Endodermal cell (in vitro differentiated cells): ENCODE measurements around the gene POU2AF2. TPM values are rescaled to one million over a fixed set of nuclear protein-coding genes. Genes with fewer than 3 reads are reported as not detected.

Source experiments
- DNase-seq: peaks from one replicate; pipeline ENCODE4 v3.0.0-alpha.2; 2017
- H3K27ac ChIP-seq: 2 replicates; pipeline ENCODE4 v1.5.1; 2013; ENCODE audit warnings: mild to moderate bottlenecking, low read depth, low read length, moderate library complexity
- H3K27me3 ChIP-seq: 2 replicates; pipeline ENCODE4 v1.6.1; 2013; ENCODE audit warnings: mild to moderate bottlenecking, low read length, moderate library complexity; ENCODE audit not compliant: insufficient read depth, control insufficient read depth, poor library complexity, severe bottlenecking
- H3K36me3 ChIP-seq: 2 replicates; pipeline ENCODE4 v1.7.0; 2013; ENCODE audit warnings: mild to moderate bottlenecking, low read length, moderate library complexity; ENCODE audit not compliant: control insufficient read depth, insufficient read depth
- H3K4me1 ChIP-seq: one replicate; pipeline ENCODE4 v1.7.0; 2013; ENCODE audit warnings: low read length; ENCODE audit not compliant: control insufficient read depth, insufficient read depth
- H3K4me3 ChIP-seq: 2 replicates; pipeline ENCODE4 v1.5.1; 2013; ENCODE audit warnings: mild to moderate bottlenecking, low read length, moderate library complexity
- H3K9ac ChIP-seq: 2 replicates; pipeline ENCODE4 v1.6.1; 2013; ENCODE audit warnings: mild to moderate bottlenecking, low read length, moderate library complexity; ENCODE audit not compliant: poor library complexity, severe bottlenecking; ENCODE audit errors: extremely low read depth
- H3K9me3 ChIP-seq: 2 replicates; pipeline ENCODE4 v1.6.1; 2013; ENCODE audit warnings: mild to moderate bottlenecking, low read length, moderate library complexity; ENCODE audit not compliant: control insufficient read depth
- H3K27ac Mint-ChIP-seq: 2 replicates; pipeline ENCODE4 v1.8.0; 2020; ENCODE audit warnings: mixed read lengths
- H3K27me3 Mint-ChIP-seq: 2 replicates; pipeline ENCODE4 v1.8.0; 2021; ENCODE audit warnings: mild to moderate bottlenecking, mixed read lengths; ENCODE audit not compliant: insufficient read depth
- H3K36me3 Mint-ChIP-seq: 2 replicates; pipeline ENCODE4 v1.8.0; 2020; ENCODE audit warnings: low read depth, mixed read lengths
- H3K4me1 Mint-ChIP-seq: 2 replicates; pipeline ENCODE4 v1.8.0; 2020; ENCODE audit warnings: mixed read lengths
- H3K4me3 Mint-ChIP-seq: 2 replicates; pipeline ENCODE4 v1.8.0; 2020; ENCODE audit warnings: mild to moderate bottlenecking, moderate library complexity, mixed read lengths
- H3K9me3 Mint-ChIP-seq: 2 replicates; pipeline ENCODE4 v1.8.0; 2020; ENCODE audit warnings: mild to moderate bottlenecking, mixed read lengths
- WGBS, 2 experiments: methylation state at CpG; one replicate each; pipeline versions ENCODE4 v1.1.5 to v1.1.7; 2013; ENCODE audit warnings: missing lambda C conversion rate in 2 of 2, mixed read lengths in 1 of 2; ENCODE audit not compliant: insufficient coverage in 1 of 2, insufficient read length in 1 of 2; 5-methylcytosine and 5-hydroxymethylcytosine counted together
- total RNA-seq, 2 donors: library from RNA; stranded (reverse); fragmentation: NEBNext Ultra II Directional in 1 of 2; extraction: Animal tissue kit (Norgen Biotek cat#: 25700) in 1 of 2; gene quantifications; 2 replicates in 1 of 2; 3 replicates in 1 of 2; pipeline ENCODE4 v1.2.1, GENCODE V29; 2021
- TF ChIP-seq, protein P1 (sequence below): fragments of 200-600 bp; sonication (generic); conservative IDR thresholded peaks from 2 replicates; pipeline ENCODE4 v1.5.0; 2021; ENCODE audit warnings: antibody characterized with exemption, mild to moderate bottlenecking

The POU2AF2 gene
- total RNA-seq, 2 donors from 2014 or later, result not detected

DNA sequence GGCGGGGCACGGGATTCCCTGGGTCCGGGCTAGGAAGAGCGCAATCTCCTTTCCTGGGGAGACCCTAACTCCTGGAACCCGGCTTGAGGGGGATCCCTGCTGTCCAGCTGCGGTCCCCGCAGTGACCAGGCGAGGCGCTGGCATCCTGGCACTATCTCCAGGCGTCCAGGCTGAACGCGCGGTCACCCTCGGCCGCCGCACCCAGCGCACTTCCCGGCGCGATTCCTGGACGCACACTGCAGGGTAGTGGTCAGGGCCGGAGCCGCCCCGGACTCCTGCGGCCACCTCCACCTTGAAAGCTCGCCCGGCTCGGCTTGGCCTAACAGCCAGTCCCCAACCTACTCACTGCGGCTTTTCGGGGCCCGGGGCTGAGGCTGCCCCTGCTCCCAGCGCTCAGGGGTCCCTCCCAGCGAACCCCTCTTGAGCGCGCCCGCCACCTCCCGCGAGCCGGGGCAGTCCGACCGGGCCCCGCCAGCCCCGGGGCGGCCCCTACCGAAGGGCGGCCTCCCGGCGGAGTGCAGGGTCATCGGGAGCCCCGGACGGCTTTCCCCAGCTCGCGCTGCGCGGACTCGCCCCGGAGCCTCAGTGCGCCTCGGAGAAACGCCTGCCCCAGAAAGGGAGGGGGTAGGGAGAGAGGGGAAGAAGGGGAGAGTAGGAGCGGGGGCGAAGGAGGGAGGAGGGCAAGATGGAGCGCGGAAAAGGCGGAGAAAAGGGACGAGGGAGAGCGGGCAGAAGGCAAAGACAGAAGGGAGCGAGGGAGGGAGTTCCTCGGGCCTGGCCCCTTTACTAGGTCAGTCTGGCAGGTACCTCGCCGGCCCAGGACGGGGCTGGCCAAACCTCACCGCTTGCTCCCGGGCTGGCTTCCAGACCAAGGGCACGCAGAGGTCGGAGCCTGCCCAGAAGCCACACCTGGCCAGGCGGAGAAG is 53.8 kb downstream of the POU2AF2 start:
- H3K36me3 Mint-ChIP-seq, result no peaks in the 10 kb centered on the region
- 3 to 8% methylated on average over 33 to 77 of the region's 77 CpGs for WGBS, 2 experiments
- peak; percentile 87 for DNase-seq
- no peaks in the 10 kb centered on the region for H3K4me1 ChIP-seq
- TF ChIP-seq, protein P1, sequence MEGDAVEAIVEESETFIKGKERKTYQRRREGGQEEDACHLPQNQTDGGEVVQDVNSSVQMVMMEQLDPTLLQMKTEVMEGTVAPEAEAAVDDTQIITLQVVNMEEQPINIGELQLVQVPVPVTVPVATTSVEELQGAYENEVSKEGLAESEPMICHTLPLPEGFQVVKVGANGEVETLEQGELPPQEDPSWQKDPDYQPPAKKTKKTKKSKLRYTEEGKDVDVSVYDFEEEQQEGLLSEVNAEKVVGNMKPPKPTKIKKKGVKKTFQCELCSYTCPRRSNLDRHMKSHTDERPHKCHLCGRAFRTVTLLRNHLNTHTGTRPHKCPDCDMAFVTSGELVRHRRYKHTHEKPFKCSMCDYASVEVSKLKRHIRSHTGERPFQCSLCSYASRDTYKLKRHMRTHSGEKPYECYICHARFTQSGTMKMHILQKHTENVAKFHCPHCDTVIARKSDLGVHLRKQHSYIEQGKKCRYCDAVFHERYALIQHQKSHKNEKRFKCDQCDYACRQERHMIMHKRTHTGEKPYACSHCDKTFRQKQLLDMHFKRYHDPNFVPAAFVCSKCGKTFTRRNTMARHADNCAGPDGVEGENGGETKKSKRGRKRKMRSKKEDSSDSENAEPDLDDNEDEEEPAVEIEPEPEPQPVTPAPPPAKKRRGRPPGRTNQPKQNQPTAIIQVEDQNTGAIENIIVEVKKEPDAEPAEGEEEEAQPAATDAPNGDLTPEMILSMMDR, result peak; percentile 75
- peaks cover 11% of the 10 kb centered on the region for H3K4me1 Mint-ChIP-seq
- H3K9me3 ChIP-seq, result no peaks in the 10 kb centered on the region
- H3K4me3 Mint-ChIP-seq, result peak overlapping the region; percentile 60
- no peaks in the 10 kb centered on the region for H3K9me3 Mint-ChIP-seq
- no peak overlapping the region for H3K27ac ChIP-seq
- no peak overlapping the region for H3K27ac Mint-ChIP-seq
- peaks cover 73% of the 10 kb centered on the region for H3K27me3 ChIP-seq
- no peaks in the 10 kb centered on the region for H3K36me3 ChIP-seq
- H3K9ac ChIP-seq, result no peak overlapping the region
- H3K27me3 Mint-ChIP-seq, result peaks cover 71% of the 10 kb centered on the region
- H3K4me3 ChIP-seq, result peak overlapping the region; percentile 74

DNA sequence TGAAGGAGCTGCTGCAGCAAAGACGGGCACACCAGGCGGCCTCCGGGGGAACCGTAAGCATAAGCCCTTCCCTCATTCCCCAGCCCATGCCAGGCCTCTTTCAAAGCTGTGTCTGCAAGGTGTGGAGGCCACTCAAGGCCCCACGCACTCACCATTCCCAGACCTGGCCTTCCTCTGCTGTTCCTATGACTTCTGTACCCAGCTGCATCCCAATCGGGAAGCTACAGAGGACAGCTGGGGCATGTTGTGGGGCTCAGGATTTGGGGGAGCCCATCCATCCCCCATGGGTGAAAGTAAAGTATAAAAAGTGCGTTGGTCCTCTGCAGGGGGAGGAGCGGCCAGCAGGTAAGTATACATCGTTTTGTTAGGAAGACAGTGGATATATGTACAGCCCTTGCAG is 55.0 kb downstream of the POU2AF2 start:
- 96 to 100% methylated on average over 5 to 8 of the region's 9 CpGs for WGBS, 2 experiments
- Histone ChIP-seq H3K9ac (no peak overlapping the region), H3K4me3 (no peak overlapping the region), H3K27ac (no peak overlapping the region), H3K27me3 (peaks cover 83% of the 10 kb centered on the region), H3K4me1 (no peaks in the 10 kb centered on the region), H3K9me3 (no peaks in the 10 kb centered on the region), H3K36me3 (no peaks in the 10 kb centered on the region)
- H3K27ac Mint-ChIP-seq, result no peak overlapping the region
- H3K4me3 Mint-ChIP-seq, result peak overlapping the region; percentile 60
- peaks cover 80% of the 10 kb centered on the region for H3K27me3 Mint-ChIP-seq
- TF ChIP-seq, protein P1, result no peak
- peaks cover 4% of the 10 kb centered on the region for H3K4me1 Mint-ChIP-seq
- H3K36me3 Mint-ChIP-seq, result no peaks in the 10 kb centered on the region
- no peak for DNase-seq
- no peaks in the 10 kb centered on the region for H3K9me3 Mint-ChIP-seq

DNA sequence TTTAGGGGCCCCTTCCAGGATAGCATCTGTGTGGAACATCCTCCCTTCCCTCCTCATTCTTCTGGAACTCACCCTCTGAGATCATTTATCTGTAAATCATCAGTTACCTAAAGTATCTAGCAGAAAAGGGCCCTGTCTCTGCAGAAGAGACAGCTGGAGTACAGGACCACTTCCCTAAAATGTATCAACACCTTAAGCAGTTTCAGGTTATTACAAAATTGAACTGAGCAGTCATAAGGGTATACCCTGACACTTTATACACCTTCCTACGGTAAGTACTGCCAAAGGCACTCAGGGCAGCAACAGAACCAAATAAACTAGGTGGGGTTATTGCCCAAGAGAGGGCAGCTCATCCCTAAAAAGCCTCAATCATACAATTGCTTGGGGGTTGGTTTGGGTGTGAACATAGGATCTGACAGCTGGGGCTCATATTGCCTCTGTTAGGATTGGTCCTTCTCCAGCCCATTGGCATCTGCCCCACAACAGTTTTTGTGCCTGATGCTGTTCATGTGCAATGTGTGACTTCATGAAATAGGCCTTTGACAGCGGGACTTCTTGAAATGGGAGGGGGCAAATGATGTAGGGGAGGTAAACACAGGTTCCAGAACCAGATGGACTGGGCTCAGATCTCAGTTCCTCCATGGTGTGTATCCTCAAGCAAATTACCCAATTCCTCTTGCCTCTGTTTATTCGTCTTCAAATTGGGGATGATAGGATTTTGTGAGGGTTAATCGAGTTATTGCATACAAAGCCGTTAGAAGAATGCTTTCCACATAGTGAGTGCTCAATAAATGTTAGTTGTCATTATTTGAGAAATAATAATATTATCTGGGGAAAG is 55.7 kb downstream of the POU2AF2 start:
- H3K9me3 Mint-ChIP-seq, result no peaks in the 10 kb centered on the region
- H3K9me3 ChIP-seq, result no peaks in the 10 kb centered on the region
- no peaks in the 10 kb centered on the region for H3K36me3 Mint-ChIP-seq
- H3K4me1 Mint-ChIP-seq, result peaks cover 4% of the 10 kb centered on the region
- no peaks in the 10 kb centered on the region for H3K36me3 ChIP-seq
- H3K27ac ChIP-seq, result no peak overlapping the region
- H3K9ac ChIP-seq, result no peak overlapping the region
- TF ChIP-seq, protein P1, result no peak
- no peaks in the 10 kb centered on the region for H3K4me1 ChIP-seq
- no peak overlapping the region for H3K27ac Mint-ChIP-seq
- 97% methylated on average over 5 of the region's 5 CpGs; no CpG with 5 or more reads in 1 of the 2 experiments for WGBS, 2 experiments
- H3K27me3 ChIP-seq, result peaks cover 83% of the 10 kb centered on the region
- H3K4me3 ChIP-seq, result no peak overlapping the region
- no peak for DNase-seq
- peaks cover 80% of the 10 kb centered on the region for H3K27me3 Mint-ChIP-seq
- H3K4me3 Mint-ChIP-seq, result no peak overlapping the region
